Activated T-cell treated with anti-CD3 and anti-CD28 coated beads for 48 hours (primary cell): ENCODE data around the gene SFI1.

Source experiments
- DNase-seq: peaks from one replicate; pipeline ENCODE4 v3.0.0-alpha.2; 2020; ENCODE audit warnings: low read depth

SFI1 gene

GRCh38 chr22:31618471-31619176 lies 122.3 kb downstream of the SFI1 start:
- no peak for DNase-seq

- DNase-seq = no peak
Measured at GRCh38 chr22:31619611-31620300, 123.4 kb downstream of the SFI1 start.

- no peak for DNase-seq
Measured at GRCh38 chr22:31620756-31621480, 124.6 kb downstream of the SFI1 start.

GRCh38 chr22:31621507-31622124 lies 125.3 kb downstream of the SFI1 start:
- DNase-seq = no peak

- DNase-seq = no peak
Measured at GRCh38 chr22:31622980-31623379, 126.6 kb downstream of the SFI1 start.

GRCh38 chr22:31623592-31624304 lies 127.4 kb downstream of the SFI1 start:
- DNase-seq = no peak

GRCh38 chr22:31625257-31625640 lies 128.9 kb downstream of the SFI1 start:
- no peak for DNase-seq

- DNase-seq = no peak
Measured at GRCh38 chr22:31625661-31626426, 129.5 kb downstream of the SFI1 start.

GRCh38 chr22:31626427-31627150 lies 130.3 kb downstream of the SFI1 start:
- no peak for DNase-seq

- no peak for DNase-seq
Measured at GRCh38 chr22:31627223-31627731, 130.9 kb downstream of the SFI1 start.

GRCh38 chr22:31628362-31628761 lies 132.0 kb downstream of the SFI1 start:
- no peak for DNase-seq

GRCh38 chr22:31628969-31629708 lies 132.8 kb downstream of the SFI1 start:
- DNase-seq = no peak

- DNase-seq = no peak
Measured at GRCh38 chr22:31629741-31630184, 133.4 kb downstream of the SFI1 start.

GRCh38 chr22:31630331-31631329 lies 134.3 kb downstream of the SFI1 start:
- peak; percentile 82 for DNase-seq

GRCh38 chr22:31631436-31631835 lies 135.1 kb downstream of the SFI1 start:
- DNase-seq = no peak

- DNase-seq = no peak
Measured at GRCh38 chr22:31635638-31636306, 139.4 kb downstream of the SFI1 start.

GRCh38 chr22:31637447-31637890 lies 141.1 kb downstream of the SFI1 start:
- no peak for DNase-seq
